LHCN-M2 (cell line): ENCODE measurements around the gene GPR55. TPM values are rescaled to one million over a fixed set of nuclear protein-coding genes. Genes with fewer than 3 reads are reported as not detected.
"Not testable (repeated sequence)": the region's sequence is repeated elsewhere in the genome, so short reads cannot be mapped to it uniquely, and the experiment has no call there.

Experiments used
- DNase-seq: peaks from one replicate; pipeline ENCODE4 v3.0.0-alpha.2; 2012; ENCODE audit warnings: low read depth
- polyA plus RNA-seq: library from polyadenylated mRNA; unstranded; fragments of >200 nt; gene quantifications from one replicate; pipeline ENCODE4 v1.2.1, GENCODE V29; 2012; ENCODE audit warnings: missing spikeins
- total RNA-seq: library from RNA; depleted of rRNA; stranded (reverse); fragments of >200 nt; gene quantifications from 2 replicates; pipeline ENCODE4 v1.2.3, GENCODE V29; 2014; rRNA removed

Gene GPR55, protein sequence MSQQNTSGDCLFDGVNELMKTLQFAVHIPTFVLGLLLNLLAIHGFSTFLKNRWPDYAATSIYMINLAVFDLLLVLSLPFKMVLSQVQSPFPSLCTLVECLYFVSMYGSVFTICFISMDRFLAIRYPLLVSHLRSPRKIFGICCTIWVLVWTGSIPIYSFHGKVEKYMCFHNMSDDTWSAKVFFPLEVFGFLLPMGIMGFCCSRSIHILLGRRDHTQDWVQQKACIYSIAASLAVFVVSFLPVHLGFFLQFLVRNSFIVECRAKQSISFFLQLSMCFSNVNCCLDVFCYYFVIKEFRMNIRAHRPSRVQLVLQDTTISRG
- total RNA-seq: not detected in 2 replicates
- not detected for polyA plus RNA-seq

DNA sequence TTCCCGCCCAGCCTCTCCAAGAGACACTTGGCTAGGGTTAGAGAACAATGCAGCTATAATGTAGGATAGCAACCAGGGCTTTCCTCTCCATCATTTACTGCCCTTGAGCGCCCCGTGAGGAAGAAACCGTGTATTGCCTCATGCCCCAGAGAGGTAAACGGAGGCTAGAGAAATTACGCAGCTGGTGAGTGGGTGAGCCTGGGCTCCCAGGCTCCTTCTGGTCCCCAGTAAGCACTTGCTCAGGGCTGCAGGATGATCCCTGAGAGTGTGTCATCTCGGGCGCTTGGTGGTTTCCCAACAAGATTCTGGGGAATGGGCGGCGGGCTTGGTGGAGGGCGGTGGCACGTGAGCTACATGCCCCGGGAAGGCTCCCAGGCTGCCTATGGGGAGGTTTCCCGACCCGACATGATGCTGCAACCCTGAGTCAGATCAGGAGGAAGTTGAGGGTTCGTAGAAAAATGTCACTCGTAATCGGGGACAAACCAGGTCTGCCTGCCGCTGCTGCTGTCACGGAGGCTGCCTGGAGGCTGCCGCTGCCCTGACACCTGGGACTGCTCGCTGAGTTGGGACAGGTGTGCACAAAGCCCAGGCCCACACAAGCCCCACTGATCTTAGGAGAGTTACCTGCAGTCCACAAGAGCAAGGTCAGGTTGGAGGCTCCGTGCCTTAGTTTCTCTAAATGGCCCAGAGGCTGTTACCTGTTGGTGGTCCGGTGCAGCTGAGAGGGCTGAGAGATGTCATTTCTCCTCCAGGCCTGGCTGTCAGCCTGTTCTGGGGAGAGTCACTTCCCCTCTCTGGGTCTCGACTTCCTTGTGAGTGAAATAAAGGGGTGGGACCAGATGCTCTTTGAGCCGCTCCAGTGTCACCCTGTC is at the start of gene GPR55:
TSS of gene GPR55 (minus strand) at position 773 of the 872 bp plus-strand sequence. CDS start 14,280 bp downstream, outside the sequence.
- no peak for DNase-seq

DNA sequence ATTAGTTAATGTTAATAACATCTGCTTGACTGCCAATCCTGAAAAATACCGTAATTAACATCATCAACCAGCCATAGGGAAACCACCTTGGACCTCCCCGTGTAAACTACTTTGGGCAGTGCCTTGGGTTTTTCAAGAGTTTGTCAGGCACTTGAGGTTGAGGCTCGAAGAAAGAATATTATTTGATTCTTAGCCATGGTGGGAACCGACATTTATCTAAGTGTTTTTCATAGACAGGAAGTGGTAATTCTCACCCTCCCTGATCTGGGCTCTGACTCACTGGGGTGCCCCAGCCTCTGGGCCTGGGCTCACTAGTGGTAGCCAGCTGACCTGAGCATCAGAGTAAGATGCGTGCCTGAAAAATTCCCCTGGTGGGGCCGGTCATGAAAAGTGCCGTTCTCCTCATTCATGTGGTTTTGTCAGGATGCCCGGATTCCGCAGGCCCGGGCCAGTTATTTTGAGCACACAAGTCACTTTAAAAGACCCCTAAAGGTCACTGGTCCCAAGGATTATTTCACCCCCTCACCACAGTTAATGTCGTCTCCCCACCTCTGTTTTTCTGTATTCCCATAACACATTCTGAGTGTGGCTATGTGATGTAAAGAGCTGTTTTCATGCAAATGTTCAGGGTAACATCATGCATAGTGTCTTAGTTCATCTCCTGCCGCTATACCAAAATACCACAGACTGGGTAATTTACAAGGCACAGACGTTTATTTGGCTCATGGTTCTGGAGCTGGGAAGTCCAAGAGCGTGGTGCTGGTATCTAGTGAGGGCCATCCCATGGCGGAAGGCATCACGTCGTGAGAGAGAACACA is 49.3 kb upstream of the GPR55 start:
- DNase-seq: peak; percentile 86

DNA sequence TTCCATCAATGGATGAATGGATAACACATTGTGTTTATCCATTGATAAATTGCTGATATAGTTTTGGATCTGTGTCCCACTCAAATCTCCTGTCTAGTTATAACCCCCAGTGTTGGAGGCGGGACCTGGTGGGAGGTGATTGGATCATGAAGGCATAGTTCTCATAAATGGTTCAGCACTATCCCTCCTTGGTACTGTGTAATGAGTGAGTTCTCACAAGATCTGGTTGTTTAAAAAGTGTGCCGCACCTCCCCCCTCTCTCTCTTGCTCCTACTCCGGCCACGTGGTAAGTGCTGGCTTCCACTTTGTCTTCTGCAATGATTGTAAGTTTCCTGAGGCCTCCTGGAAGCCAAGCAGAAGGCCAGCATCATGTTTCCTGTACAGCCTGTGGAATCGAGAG is 47.0 kb upstream of the GPR55 start:
- DNase-seq: no peak

DNA sequence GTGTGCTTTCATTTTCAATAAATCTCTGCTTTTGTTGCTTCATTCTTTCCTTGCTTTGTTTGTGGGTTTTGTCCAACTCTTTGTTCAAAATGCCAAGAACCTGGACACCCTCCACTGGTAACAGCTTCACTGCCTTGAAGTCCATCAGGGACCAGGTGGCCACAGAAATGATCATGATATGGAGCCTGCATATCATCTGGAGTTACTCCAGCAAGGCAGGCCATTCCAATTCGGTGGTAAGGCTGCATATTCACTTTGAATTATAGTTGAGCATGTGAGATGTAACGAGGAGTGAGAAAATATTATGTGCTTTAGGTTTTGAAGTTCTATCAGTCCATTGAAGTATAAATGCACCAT is 44.6 kb upstream of the GPR55 start:
- no peak for DNase-seq

DNA sequence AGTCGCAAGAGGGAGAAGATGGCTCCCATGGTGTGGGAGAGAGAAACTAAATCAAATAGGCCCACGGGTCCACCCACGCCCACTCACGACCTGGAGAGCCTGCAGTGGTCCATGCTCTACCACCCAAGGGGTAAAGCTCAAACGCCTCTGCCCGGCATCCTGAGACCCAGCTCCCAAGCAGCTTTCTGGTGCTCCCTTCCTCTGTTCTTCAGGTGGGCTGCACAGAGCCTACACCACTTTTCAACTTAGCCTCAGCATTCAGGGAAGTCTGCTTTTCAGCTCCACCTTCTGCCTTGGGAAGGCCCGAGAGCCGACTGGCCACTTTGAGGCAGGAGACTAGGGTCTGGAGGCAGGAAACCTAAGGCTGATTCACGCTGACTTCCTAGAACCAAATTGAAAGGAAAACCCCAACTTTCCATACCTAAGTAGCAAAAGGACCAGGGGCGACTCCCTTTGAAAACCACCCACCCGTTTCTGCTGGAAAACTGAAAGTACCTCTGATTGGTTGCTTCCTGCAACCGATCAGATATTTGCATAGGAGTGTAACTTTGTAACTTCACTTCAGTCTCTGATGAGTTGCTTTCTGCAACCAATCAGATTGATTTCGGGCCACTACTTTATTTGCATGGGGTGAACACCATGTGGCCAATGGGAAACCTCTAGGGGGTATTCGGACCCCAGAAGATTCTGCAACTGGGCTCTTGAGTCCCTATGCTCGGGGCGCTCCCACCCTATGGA is 44.0 kb upstream of the GPR55 start:
- peak; percentile 65 for DNase-seq

DNA sequence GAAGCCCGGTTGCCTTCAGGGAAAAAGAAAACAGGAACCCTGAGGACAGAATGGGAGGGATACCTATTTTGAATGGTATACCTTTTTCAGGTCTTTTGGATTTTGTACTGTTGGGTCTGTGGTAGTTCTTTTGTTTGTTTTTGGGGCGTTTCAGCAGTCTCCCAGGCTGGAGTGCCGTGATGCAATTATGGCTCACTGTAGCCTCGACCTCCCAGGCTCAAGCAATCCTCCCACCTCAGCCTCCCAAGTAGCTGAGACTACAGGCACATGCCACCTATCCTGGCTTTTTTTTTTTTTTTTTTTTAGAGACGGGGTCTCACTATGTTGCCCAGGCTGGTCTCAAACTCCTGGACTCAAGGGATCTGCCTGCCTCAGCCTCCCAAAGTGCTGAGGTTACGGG is 43.3 kb upstream of the GPR55 start:
- DNase-seq: not testable (repeated sequence)

DNA sequence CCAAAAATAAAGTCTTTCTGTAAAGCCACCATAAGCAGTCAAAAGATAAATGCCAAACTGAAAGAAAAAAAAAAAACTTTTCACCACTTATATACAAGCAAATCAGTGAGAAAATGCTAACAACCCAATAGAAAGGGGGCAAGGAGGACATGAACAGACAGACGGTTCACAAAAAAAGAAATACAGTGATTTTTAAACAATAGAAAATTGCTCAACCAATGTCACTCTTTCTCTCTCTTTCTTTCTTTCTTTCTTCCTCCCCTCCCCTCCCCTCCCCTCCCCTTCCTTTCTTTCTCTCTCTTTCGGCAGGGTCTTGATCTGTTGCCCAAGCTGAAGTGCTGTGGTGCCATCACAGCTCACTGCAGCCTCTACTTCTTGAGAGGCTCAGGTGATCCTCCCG is 42.1 kb upstream of the GPR55 start:
- DNase-seq: no peak

DNA sequence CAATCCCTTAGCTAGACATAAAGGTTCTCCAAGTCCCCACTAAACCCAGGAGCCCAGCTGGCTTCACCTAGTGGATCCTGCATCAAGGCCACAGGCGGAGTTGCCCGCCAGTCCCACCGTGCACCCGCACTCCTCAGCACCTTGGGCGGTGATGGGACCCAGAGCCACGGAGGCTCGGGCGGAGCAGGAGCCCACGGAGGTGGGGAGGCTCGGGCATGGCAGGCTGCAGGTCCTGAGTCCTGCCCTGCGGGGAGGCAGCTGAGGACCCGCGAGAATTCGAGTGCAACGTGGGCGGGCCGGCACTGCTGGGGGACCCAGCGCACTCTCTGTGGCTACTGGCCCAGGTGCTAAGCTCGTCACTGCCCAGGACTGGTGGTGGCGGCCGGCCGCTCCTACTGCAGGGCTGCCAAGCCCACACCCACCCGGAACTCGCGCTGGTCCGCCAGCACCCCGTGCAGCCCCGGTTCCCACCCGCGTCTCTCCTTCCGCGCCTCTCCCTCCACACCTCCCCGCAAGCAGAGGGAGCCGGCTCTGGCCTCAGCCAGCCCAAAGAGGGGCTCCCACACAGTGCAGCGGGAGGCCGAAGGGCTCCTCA is 39.2 kb upstream of the GPR55 start:
- DNase-seq: no peak

DNA sequence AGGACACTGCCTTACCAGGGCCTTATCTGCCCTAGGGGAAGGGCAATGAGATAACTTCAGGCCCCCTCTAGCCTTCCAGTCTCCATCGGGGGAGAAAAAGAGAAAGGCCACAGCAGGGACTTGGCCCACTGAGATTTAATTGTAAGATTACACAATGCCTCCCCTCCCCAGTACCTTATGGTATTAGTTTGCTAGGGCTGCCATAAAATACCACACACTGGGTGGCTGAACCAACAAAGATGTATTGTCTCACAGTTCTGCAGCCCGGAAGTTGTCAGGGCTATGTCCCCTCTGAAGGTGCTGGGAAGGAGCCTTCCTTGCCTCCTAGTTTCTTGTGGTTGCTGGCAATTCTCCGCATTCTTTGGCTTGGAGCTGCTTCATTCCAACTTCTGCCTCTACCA is 36.0 kb upstream of the GPR55 start:
- DNase-seq: no peak

DNA sequence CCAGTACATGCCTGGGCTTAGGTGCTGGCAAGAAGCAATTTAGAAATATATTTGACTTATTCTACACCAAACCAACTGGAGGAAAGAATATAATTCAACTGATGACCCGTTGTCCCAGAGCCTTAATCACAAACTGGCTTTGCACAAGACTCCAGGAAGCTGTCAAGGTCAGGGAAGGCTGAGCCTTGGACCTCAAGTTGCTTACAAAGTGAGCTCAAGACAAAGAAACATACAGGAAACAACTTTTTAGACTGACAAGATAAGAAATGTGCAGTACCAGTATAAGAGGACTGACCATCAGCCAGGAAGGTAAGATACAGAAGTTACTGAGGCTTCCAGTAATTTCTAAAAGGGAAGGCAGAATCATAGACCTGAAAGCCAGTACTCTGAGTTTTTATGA is 35.0 kb upstream of the GPR55 start:
- DNase-seq: no peak

DNA sequence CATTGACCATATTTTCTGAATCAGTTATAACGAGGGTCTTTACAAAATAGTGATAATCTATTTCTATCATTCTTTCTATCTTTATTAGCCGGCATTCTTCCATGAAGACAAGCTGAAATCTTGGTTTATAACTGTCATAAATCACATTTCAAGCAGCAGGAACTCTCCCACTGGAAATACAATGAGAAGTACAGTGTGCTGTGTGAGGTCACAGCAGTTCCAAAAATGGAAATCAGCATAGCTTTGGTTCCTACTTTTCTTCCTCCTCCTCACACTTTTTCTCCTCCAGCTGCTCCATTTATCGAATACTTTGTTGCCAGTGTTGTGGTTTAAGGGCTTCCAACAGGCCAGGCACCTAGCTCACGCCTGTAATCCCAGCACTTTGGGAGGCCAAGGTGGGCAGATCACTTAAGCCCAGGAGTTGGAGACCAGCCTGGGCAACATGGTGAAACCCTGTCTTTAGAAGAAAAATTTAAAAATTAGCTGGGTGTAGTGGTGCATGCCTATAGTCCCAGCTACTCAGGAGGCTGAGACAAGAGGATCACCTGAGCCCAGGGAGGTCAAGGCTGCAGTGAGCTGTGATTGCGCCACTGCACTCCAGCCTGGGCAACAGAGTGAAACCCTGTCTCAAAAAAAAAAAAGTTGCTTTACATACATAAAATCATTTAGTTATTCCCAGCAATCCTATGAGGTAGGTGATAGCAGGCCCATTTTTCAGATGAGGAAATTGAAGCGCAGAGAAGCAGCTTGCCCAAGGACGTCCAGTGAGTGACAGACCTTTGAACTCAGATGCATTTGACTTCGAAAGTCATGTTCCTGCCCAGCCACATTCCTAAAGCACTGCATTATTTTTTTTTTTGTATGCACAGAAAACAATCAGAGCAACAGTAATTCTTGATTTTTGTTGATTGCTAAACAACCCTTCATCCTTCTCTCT is 34.0 kb upstream of the GPR55 start:
- no peak for DNase-seq

DNA sequence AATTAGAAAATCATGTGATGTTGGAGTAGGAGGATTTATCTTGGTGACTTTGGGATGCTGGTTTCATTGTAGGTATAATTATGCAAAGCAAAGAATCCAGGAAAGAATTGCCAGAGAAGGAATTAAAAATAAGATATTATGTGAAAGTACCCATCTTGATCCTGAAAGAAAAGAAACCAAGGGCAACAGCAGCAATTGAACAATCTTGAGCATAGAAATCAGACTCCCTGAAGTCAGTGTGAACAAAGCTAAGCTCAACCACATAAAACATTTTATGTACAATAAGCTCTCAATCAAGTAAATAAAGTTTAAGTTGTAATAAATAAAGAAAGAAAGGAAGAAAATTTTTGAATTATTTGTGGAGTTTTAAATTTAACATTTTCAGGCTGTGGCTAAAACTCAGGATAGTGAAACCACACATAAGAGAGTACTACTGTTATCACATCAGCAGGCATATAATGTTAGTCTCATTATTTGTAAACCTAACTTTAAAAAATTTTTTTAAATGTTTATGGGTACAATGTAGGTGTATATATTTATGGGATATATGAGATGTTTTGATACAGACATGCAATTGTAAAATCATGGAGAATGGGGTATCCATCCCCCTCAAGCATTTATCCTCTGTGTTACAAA is 32.8 kb upstream of the GPR55 start:
- DNase-seq: no peak

DNA sequence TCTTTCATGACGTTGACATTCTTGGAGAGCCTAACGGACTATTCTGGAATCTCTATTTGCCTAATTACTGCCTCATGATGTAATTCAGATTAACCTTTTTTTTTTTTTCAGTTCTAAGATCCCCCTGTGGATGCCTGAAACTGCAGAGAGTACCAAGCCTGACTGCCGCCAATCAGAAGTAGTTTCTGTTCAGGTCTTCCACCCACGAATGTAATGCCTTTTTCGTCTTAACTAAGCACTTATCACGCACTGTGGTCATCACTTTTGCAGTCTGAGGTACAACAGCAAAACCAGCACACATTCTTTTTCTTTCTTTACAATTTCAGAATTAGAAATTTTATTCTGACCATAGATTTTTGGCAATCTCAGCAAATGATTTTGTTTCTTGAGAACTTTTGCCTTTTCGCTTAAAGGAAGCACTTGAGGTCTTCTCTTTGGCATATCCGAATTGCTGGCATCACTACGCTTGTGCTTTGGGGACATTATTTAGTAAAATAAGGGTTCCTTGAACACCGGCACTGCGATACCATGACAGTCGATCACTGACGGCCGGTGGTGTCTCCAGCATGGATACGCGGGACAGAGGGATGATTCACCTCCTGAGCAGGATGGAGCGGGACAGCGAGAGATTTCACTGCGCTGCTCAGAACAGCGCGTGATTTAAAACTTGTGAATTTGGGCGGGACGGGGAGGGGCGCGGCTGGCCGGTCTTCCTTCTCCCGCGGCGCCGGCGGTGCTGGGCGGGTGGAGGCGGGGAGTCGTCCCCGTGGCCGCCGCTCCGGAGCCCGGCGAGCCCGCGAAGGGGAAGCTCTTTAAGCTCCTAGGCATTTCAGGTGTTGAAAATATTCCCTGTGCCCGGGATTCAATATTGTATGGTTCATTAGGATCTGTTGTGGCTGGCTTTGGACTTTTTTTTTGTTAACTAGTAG is 32.0 kb upstream of the GPR55 start:
- peak; percentile 54 for DNase-seq

DNA sequence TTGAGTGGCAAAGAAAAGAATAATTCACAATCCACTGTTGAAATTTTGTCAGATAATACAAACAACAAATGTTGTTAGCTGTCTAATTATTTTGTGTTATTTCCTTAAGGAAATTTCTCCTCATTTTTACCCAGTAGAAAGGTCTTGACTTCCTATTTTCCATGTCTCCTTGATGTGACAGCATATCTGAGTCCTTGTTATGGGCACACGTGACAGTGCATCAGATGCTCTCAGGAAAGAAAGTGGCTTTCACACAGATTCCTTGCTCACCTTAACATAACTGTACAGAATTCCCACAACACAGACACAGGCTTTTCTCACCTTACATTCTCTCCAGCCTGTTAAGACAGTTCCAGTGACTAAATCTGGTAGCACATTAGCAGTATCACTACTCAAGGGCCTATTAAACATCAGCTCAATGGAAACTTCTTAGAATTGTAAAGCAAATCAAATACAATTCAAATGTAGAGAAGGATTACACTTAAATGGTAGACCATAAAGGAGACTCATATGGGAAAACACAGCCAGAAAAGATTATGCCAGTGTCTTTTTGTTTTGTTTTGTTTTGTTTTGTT is 30.2 kb upstream of the GPR55 start:
- DNase-seq: no peak

DNA sequence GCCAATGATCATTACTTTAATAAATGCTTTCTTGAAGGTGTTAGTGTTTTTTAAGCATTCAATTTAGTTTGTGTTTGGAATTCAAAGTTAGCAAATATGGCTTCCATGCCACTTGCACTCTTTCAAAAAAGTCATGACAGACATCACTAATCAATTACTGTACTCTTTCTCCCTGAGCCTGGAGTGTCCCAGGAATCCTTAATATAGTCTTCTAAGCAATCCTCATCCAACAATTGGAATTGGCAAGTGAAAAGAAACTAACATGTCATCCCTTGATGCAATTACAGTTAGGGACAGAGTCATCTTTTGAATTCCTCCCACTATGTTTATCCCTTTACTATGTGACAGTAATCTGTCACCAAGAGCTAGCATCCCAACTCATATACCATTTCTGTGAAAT is 29.7 kb upstream of the GPR55 start:
- DNase-seq: no peak

DNA sequence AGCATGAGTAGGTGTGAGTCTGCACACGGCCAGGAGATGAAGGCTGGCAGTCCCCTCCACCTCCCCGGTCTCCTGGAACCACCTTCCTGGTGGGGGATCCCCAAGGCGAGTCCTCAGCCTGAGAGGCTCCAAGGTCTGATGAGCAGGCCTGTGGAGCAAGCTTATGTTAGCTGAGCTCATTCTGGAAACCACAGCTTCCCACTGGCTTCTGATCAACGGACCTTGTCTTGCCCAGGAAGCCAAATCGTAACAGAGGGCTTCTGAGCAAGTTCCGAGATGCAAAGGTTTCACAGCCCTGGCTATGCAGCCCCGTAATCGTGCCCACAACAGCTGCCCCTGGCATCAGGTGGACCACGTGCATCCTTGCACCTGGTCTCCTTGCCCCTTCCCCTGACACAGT is 28.8 kb upstream of the GPR55 start:
- no peak for DNase-seq

DNA sequence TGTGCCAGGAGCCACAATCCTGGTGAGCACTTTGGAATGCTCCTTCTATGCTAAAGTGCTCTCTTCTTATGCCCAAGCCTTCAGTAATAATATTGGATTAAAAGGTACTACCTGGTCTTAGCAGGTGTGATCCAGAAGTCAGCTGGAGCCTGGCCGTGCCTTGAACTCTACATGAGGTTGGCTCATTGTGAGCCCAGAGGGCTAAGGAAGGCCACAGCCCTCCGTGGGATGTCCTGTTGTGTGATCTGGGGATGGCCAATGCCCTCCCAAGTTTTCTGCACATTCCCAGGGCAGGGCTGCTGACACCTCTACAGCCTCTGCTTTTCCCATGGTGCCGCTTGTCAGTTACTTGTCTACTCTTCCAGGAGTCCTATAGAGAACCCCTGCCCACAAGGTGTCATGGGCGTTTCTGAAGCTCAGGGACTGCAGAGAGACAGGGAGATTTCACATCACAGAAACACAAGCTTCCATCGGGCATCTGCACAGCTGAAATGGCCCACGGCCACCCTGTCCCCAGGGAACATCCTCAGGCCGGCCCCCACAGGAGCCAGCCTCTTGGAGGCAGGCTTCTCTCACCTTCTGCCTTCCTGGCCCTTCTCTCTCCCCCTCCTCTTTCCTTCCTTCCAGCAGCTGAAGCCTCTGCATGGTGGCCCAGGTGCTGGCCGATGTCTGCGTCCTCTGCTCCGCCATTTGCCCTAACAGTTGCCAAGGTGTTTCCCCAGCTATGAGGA is 27.3 kb upstream of the GPR55 start:
- DNase-seq: no peak
